Measurements from ENCODE around the gene CDH1.
A peak's percentile ranks its signal among the peaks of the same experiment; 100 is the strongest.

Gene CDH1

DNA sequence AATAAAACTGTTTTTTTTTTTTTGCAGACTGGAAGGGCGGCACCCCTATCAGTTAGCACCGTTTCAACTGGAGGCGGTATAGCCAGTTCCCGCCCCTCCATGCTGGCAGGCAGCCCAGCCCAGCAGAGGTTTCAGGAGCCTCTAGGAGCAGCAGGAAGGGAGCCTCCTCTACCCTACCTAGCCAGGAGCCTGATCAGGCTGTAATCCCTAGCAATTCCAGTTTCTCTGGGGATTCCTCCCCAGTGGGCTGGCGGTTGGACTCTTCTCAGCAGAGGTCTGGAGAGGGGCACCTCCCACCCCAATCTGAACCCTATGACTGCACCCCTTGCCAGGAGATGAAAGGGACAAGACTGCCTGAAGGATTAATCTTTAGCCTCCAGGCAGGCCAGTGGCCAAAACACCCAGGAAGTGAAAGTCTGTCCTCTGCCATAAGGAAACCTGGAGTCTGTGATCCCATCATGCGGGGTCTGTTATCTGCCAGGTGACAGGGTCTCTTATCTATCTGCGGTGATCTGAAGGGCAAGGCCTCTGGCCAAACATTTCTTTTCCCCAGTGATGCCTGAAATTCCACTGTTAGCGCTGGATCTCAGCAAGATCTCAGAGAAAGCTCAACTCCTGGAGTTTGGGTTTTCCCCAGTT is 4.9 kb upstream of the CDH1 start:
- no peak for DNase-seq

DNA sequence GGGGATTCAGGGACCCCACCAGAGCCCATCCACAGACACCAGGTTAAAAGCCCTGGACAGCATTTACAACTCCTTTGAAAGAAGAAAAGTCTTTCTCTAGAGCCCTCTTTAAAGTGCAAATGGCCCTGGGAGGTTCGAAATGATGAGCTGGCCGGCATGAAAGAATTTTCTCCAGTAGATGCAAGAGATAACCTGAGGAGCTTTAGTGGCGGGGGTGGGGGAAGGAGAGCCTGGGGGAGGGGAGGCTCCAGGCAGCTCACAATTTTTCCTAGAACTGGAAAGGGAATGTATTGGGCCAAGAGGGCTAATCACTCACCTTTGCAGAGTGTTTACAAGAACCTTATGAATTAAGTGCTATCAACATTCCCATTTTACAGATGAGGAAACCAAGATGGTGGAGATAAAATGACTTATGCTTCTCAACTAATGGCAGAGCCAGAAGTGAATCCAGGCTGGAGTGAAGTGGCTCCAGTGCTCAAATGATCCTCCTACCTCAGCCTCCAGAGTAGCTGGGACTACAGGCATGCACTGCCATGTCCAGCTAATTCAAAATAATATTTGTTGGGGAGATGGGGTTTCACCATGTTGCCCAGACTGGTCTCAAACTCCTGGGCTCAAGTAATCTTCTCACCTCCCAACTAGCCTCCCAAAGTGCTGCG is 4.2 kb upstream of the CDH1 start:
- no peak for DNase-seq

DNA sequence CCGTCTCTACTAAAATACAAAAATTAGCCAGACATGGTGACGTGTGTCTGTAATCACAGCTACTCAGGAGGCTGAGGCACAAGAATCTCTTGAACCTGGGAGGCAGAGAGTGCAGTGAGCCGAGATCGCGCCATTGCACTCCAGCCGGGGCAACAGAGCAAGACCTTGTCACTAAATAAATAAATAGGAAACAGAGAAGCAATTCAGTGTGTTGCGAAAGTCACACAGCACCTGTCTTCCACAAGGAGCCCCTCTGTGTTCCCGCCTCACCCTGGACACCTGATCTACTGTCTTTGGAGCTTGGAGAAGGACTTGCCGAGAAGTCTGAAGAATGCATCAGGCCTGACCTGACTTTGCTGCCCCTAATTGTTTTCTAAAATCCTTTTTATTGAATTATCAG is 3.5 kb upstream of the CDH1 start:
- no peak for DNase-seq

DNA sequence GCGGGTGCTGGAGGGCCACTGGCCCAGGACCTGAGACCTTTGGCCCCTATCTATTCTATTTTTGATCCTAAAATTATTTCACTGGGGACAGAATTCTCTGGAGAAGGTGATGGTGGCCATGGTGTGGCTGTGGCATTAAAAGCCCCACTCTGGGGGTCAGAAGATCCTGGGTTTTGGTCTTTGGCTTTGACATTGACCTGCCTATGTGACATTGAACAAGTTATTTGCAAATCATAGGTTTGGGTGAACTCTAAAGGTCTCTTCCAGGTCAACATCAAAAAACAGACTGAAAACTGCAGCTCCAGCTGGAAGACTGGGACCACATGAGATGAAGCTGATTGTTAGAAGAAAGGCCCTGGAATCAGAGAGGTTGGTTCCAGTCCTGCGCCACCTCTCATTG is 2.3 kb upstream of the CDH1 start:
- DNase-seq: no peak

DNA sequence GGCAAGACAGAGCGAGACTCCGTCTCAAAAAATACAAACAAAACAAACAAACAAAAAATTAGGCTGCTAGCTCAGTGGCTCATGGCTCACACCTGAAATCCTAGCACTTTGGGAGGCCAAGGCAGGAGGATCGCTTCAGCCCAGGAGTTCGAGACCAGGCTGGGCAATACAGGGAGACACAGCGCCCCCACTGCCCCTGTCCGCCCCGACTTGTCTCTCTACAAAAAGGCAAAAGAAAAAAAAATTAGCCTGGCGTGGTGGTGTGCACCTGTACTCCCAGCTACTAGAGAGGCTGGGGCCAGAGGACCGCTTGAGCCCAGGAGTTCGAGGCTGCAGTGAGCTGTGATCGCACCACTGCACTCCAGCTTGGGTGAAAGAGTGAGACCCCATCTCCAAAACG is 531 bp upstream of the CDH1 start:
- no peak for DNase-seq

DNA sequence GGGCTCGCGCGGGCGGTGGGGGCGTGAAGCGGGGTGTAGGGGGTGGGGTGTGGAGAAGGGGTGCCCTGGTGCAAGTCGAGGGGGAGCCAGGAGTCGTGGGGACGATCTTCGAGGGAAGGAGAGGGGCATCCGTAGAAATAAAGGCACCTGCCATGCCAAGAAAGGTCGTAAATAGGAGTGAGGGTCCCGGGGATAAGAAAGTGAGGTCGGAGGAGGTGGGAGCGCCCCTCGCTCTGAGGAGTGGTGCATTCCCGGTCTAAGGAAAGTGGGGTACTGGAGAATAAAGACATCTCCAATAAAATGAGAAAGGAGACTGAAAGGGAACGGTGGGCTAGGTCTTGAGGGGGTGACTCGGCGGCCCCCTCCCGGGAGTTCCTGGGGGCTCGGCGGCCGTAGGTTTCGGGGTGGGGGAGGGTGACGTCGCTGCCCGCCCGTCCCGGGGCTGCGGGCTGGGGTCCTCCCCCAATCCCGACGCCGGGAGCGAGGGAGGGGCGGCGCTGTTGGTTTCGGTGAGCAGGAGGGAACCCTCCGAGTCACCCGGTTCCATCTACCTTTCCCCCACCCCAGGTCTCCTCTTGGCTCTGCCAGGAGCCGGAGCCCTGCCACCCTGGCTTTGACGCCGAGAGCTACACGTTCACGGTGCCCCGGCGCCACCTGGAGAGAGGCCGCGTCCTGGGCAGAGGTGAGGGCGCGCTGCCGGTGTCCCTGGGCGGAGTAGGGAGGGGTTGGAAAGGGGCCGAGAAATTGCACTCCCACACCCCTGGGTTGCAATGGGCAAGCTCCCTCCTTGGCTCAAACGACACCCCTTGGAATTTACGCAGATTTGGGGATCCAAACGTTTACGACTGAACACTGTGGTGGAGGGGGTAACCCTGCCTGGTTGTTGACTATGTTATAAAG is 888 bp downstream of the CDH1 start:
- no peak for DNase-seq

DNA sequence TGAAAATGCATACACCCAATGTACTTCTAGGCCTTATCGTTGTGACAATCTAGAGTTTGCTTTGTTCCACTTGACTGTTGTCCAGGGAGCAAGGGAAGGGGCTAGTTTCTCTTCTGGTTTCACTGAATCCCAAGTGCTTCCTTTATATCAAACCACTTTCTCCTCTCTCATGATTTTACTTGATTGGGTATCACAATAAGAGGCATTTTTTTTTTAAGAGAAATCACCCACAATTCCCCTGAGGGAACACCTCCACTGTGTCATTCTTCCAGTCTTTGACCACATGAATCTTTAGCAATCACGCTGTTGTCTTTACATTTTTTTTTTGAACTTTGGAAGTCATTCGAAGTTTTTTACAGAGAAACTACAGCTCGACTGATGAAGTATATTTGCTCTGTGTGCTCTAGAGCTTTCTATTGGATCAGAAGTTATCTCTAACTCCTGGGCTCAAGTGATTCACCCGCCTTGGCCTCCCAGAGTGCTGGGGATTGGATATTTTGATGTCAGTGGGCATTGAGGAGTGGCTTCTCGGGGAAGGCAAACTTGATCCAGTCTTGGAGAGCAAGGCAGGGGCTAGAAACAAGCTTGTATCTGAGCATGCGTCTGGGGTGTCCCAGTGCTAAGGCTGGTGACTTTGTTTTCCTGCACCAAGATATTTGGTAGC is 3.0 kb downstream of the CDH1 start:
- no peak for DNase-seq

DNA sequence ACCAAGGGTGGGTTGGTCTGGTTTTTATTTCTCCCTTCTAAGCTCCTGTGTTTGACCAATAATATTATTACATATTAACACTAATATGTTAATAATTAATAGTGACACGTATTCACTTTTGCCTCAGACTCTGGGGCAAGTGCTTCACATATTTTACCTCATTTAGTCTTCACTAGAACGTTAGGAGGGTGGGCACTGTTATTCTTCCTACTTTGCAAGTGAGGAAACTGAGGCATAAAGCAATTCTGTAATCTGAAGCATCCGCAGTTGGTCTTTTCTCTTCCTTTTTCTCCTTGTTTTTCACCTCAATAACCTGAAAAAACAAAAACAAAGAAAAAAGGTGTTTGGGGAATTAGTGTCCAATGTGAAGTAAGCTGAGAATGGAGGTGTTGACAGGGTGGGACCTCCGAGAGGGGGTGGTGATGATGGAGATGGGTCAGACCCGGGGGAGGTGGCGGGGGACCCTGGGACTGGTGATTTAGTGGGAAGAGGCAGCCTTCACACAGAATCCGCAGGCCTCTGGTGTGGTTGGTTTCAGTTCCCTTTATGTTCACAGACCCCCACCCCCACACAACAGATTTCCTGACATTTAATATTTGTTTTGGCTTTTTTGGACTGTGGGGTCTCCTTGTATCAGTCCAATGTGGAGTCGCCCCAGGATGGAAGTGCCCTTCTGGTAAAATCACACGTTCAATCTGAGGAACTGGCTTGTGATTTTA is 3.7 kb downstream of the CDH1 start:
- no peak for DNase-seq

DNA sequence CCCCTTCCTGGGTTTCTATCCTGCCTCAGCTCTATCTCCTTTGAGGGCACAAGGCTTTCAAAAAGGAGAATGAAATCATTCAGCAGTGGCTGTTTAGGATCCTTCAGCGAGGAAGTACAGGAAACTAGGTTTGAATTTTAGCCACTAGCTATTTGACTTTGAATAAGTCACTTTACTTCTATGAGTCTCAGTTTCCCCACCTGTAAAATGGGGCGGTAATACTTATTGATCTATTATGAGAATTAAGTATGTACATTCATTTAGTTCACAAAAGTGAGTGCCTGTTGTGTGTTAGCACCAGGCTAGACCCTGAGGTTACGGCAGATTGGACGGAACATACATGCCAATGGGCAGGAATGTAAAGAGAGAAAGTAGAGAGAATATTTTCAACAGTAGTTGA is 6.6 kb downstream of the CDH1 start:
- DNase-seq: no peak

DNA sequence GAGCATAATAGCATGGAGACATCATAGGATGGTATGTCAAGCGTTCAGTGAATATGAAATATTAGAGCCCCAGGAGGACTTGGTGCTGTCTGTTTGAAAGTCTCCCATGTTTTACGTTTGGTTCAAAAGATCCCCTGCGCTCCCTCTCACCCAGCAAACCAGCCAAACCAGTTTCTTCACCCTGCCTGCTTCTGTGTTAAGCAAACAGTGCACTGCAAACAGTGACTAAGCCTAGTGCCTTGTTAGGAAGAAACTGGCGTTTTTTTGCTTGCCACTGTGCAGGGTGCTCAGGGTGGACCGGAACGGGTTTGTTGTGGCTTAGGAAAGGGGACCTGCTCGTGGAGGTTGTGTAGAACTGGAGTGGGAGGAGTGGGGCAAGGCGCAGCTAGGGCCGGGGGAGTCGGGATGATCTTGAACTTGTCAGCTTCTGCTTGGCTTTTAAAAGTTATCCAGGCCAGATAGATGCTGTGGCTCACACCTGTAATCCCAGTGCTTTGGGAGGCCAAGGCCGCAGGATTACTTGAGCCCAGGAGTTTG is 7.7 kb downstream of the CDH1 start:
- no peak for DNase-seq

DNA sequence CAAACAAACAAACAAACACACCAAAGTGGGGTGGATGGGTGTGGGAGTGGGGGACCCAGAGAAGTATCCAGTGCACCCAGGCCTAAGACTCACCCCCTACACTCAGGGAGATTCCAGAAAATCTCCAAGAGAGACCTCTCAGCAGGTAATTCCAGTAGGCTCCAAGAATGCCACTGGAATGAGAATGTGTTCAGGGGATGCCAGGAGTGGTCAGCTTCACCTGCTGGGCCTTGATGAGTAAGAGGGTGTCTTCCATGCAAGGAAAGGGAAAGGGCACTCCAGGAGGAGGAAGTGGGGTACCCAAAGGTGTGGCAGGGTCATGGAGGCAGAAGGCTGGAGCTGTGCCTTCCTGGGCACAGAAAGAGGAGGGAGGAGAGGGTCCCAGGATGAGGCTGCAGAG is 9.9 kb downstream of the CDH1 start:
- DNase-seq: no peak

DNA sequence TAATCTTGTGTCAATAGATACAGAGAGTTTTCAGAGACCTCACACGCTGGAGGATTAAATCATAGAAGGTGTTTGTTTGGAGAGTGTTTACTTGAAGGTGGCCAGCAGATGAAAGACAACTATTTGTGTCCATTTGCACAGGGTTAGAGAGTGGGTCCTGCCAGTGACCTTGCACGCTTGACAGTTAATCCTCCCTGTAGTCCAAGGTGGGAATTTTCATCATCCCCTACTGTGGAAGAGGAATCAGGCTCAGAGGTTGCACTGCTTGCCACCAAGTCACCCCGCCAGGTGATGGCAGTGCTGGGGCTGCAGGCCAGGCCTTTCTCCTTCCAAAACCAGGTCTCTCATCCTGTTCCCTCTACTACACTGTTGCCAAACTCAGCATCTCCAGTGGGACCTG is 12.3 kb downstream of the CDH1 start:
- DNase-seq: no peak

DNA sequence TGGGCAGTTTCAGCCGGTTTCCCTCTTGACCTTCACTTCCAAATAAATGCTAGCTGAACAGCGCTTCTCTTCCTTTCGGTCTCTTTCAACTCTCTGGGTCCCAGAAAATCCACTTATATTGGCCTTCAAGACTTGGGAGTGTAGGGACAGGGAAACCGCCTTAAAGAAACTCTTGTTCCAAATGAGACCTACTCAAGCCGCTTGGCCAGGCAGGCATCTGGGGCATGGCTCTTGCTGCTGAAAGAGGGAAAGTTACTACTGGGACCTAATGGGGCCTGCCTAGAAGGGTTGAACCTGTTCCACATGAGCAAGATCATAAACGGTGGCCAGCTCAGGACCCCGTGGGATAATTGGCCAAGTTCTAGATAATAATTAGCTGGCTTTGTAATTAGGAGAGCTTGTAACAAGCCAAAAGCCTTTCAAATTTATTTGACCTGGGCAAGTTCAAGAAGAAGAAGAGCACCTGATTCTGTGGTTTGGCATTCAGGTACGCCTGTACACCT is 13.2 kb downstream of the CDH1 start:
- no peak for DNase-seq

DNA sequence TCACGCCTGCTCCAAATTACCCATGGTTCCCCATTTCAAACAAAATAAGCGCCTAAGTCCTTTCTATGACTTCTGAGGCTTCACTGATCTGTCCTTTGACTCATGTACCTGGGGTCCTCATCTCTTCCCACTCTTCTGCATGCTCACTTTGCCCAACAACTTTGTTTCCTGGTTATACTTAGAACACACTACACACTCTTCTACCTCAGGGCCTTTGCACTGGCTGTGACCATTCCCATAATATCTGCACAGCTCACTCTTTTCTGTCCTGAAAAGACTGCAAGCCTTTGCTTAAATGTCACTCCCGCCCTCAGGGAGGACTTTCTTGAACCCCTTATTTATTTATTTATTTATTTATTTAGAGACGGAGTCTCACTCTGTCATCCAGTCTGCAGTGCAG is 14.1 kb downstream of the CDH1 start:
- DNase-seq: no peak

DNA sequence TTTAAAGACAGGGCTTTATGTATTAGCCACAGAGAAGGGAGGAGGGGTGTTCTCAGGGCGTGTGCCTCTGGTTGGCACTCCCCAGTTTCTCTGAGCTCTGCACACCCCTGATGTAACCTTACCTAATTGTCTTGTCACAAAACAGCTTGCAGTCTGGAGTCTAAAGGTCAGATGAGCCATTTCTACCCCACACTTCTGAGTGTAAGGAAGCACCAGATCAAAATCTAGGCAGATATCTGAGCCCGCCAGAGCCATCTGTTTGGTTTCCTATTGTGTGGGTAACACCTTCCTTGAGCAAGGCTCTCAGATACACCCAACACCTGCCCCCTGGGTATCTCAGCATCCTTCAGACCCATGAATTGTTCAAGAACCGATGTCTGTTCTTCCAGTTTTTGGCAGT is 15.5 kb downstream of the CDH1 start:
- DNase-seq: peak; percentile 69

DNA sequence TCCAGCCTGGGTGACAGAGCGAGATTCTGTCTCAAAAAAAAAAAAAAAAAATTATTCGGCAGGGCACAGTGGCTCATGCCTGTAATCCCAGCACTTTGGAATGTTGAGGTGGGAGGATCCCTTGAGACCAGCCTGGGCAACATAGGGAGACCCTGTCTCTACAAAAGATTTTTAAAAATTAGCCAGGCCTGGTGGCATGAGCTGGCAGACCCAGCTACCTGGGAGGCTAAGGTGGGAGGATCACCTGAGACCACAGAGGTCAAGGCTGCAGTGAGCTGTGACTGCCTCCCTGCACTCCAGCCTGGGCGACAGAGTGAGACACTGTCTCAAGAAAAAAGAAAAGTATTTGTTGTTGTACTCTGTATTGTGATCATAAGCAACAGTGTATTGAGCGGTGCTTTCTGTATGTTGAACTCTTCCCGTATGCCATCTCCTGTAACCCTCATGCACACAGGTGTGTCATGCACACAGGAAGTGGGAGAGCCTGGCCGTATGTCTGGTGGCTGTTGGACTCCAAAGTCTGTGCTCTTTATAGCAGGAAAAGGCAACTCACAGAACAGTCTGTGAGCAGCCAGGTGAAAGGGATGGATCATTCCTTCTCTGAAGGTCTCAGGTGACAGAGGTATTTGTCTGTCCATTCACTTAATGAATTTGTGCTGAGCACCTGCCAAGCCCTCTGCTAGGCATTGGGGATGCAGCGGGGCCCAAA is 17.1 kb downstream of the CDH1 start:
- no peak for DNase-seq

DNA sequence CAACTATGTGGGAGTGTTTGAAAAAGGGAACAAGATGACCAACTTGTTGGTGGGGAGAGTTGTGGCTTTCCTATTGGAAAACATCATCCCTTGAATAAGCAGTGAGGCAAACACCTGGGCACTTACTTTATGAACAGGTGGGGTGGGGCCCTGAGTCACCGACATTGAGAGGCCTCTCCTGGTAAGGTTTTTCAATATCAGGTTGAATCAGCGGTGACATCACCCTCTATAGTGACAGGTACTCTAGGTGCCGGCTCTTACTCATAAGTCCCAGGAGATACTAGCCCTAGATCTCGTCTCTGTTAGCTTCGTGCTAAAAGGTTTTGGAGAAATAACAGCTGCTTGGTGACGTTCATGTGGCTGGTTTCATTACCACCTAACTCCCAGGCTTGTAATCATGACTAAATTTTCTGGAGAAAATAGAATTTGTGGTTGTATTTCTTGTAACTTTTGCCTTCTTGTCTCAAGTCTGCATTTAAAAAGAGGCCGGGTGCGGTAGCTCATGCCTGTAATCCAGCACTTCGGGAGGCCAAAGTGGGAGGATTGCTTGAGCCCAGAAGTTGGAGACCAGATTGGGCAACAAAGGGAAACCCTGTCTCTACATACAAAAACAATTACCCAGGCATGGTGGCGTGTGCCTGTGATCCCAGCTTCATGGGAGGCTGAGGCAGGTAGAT is 19.3 kb downstream of the CDH1 start:
- DNase-seq: peak; percentile 85

DNA sequence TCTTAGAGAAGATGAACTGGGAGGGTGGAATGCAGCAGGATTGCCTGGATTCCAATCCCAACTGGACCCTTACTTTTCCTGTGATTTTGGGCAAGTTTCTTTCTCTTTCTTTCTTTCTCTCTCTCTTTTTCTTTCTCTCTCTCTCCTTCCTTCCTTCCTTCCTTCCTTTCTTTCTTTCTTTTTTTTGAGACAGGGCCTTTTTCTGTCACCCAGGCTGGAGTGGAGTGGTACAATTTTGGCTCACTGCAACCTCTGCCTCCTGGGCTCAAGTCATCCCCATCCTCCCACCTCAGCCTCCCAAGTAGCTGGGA is 20.5 kb downstream of the CDH1 start:
- DNase-seq: no peak

DNA sequence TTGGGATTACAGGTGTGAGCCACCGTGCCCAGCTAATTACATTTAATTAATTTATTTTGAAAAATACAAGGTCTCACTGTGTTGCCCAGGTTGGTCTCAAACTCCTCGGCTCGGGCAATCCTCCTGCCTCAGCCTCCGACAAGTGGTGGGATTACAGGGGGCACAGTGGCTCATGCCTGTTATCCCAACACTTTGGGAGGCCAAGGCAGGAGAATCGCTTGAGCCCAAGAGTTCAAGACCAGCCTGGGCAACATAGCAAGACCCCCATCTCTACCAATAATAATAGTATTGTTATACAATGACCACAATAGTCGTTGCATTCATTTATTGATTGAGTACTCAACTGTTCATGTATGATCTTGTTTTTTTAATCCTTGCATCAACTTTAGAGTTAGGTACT is 22.0 kb downstream of the CDH1 start:
- DNase-seq: no peak

DNA sequence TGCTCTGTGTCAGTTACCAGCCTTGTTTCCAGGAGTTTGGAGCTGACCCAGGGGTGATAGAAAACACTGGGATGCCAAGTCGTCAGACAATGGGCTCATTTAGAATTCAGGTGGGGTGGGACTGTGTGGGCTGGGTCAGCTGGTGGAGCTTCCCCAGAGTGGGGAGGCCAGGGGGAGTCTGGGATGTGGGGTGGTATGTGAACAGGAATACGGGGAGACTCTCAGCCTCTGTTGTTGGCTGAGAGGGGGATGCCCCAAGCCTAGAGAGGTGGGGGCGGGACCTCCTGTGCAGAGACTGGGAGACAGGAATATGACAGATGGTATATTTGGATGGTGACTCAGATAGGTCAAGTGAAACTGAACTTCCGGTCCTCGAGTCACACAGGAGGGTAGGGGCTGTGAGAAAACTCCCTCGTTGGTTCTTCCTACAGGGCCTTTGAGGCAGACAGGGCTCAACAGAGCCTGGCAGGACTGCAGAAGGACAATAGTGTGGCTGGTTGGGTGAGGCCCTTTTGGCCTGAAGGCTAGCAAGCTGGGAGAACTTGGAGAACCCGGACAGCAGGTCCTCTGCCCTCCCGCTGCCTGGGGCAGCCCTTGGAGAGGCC is 23.7 kb downstream of the CDH1 start:
- DNase-seq: peak; percentile 79
